ENCODE data around the gene QRFP.
"Not testable (repeated sequence)": the region's sequence is repeated elsewhere in the genome, so short reads cannot be mapped to it uniquely, and the experiment has no call there.

The QRFP gene

GRCh38 chr9:130871395-130872062 lies 25.1 kb downstream of the QRFP start:
- no peak for DNase-seq

GRCh38 chr9:130870491-130871381 lies 25.9 kb downstream of the QRFP start:
- DNase-seq: no peak

DNA sequence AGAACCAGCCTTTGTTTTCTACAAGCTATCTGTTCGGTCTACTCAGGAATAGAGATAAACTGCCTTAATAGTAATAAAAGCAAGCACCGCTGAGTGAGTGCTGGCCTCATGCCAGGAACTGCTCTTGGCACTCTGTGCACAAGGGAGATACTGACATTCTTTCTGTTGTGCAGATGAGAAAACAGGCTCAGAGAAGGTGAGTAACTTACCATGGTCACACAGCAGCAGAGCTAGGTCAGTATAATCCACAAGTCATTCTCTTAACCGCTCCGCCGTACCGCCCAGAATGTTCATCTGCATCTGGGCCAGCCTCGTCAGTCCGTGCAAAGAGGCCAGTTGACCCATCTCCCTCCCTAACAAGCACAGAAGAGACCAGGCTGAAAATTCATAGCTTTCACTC lies 27.4 kb downstream of the QRFP start:
- no peak for DNase-seq

DNA sequence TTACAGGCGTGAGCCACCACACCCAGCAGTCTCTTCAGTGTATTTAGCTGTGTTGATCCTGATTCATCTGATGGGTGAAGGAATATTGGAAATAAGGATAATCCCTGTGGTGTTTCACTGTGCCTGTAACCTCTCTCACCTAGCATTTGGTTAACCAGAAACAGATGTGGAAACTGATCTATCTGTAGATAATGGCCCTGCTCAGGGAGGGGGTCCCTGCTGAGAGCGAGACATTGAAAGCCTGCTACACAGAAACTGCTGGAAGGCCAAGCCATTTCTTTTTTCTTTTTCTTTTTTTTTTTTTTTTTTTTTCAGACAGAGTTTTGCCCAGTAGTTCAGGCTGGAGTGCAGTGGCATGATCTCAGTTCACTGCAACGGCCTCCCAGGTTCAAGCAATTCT lies 28.4 kb downstream of the QRFP start:
- no peak for DNase-seq

DNA sequence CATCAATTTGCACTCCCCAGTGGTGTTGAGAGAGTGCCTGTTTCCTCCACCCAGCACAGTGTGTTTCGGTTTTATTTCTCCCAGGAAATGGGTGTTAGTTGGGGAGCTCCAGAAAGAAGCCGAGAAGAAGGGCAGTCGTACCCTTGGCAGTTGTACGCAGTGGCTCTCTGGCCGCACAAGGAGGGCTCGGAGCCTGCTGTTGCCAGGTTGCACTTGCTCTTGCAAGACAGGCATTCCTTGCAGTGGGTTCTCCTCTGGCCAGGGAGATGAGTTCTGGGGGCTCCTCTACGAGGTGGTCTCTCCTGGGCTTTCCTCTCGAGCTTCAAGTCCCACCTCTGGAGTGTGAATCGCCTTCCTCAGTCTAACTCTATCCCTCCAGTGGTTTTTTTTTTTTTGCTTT lies 29.1 kb downstream of the QRFP start:
- DNase-seq: no peak

DNA sequence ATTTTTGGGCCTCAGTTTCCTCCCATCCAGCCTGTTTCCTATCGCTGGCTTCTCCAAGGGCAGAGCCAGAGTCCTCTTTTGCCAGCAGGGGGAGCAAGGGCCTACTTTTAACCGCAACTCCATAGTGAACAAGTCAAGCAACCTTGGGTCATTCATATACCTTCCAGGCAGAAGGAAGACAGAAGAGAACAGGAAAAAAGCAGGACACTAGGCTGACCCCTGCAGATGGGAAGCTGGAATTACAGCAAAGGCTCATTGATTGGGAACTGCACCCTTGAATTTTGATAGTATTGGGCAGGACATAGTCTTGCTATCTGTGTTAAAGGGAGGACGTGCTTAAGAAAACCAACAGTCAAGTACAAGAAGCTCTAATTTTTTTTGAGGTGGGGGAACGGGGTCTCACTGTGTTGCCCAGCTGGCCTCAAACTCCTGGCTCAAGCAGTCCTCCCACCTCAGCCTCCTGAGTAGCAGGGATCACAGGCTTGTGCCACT lies 30.1 kb downstream of the QRFP start:
- DNase-seq: peak; percentile 58 to 64

DNA sequence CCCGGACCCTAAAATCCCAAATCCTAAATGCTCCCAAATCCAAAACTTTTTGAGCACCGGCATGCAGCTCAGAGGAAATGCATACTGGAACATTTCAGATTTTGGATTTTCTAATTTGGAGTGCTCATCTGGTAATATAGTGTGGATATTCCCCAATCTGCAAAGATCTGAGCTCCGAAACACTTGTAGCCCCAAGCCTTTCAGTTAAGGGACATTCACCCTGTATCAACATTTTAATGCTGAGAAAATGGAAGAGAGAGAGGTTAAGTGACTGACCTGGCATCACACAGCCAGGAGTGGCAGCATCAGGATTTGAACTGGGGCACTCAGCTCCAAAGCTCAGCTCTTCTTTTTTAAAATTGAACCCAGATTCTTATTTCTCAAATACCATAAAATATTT lies 30.7 kb downstream of the QRFP start:
- no peak for DNase-seq

DNA sequence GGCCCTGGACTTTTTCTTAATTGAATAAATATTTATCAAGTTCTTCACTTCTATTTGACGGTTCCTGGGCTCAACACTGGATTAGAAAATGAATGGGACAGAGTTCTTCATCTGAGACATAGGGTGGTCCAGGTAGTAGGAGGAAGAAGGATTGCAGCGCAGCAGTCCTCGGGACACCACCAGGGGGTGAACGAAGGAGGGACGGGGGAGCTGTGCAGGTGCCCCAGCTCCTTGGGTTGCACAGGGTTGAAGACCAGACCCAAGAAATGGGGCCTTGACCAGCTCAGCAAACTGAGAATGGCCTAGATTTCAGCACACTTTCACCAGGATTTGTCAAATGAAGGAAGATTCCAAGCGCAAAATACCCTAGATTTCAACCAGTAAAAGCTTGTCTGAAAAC lies 32.1 kb downstream of the QRFP start:
- no peak for DNase-seq

DNA sequence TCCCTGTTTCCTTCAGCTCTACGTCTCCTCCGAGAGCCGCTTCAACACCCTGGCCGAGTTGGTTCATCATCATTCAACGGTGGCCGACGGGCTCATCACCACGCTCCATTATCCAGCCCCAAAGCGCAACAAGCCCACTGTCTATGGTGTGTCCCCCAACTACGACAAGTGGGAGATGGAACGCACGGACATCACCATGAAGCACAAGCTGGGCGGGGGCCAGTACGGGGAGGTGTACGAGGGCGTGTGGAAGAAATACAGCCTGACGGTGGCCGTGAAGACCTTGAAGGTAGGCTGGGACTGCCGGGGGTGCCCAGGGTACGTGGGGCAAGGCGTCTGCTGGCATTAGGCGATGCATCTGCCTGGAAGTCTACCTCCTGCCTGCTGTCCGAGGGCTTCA lies 33.9 kb downstream of the QRFP start:
- no peak for DNase-seq

GRCh38 chr9:130862217-130862616 lies 34.4 kb downstream of the QRFP start:
- DNase-seq: no peak

DNA sequence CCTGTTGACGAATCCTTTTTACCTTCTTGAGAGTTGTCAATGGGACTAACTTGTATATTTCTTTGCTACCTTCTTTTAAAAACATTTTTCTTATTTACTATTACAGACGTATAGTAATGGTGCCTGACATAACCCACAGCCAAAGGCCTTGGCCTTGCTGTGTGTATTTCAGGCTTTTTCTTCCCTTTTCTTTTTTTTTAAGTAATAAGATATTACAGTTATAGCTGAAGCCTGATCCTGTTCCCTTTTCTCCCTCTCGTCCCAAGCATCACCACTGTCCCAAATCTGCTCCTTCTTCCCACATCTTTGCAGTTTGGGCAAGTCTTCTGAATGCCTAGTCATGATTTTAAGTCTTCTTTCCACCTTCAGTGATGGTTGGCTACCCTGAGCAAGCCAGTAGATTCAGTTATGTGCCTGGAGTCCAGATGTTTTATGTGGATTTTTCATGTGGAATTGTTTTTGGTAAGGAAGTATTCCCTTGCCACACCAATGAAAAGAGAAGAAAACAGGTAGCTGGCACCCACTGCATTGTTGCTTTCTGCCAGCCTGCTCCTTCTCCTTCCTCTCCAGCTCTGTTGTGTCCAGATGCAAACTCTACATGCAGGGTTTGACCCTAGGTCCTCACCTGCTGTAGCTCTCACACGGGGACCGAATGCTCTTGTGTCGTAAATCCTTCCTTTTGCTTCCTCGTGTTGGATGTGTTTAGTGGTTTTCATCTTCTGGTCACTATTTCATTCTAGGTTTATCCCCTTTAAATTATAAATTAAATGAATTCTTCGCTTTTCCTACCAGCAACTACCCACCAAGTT lies 35.0 kb downstream of the QRFP start:
- no peak for DNase-seq

DNA sequence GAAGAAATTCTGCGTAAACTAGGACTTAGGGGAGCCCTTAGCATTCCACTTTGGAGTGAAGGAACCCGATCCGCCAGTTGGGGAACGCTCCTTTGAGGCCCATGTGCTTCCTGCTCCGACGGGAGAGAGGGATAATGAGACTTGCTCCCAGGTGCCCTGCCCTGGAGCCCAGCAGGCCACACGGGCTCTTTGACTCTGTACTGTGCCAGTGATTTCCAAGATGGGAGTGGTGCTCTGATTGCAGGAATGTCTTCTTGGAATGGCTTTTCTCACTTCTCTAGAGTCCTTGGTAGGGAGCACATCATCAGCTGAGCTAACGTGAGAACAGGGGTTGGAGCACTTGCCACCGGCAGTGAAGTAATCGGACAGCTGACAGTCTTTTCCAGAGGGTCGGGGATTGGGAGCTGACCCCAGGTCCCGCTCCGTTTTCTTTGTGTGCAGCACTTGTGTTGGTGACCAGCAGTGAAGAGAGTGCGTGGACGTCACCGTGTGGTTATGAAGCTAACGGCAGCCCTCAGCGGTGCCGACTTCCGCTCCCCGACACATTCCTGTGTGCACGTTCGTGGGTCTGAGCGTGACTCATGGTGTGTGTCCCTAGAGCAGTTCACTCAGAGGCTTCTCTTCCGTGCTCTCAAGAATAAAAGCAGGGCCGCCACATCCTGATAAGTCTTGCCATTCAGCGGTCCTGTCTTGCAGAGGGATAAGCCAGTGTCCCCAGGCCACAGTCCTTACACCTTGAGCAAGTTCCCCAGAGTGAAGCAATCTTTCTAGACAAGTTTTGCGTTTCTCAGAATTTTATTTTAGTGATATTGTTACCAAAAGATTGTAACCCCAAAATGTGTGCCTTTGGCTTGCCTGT lies 35.9 kb downstream of the QRFP start:
- DNase-seq: no peak

GRCh38 chr9:130858739-130859705 lies 37.6 kb downstream of the QRFP start:
- DNase-seq: no peak

- no peak for DNase-seq
These were observed 38.5 kb downstream of the QRFP start for GRCh38 chr9:130857864-130858738.

GRCh38 chr9:130856474-130856873 lies 40.1 kb downstream of the QRFP start:
- DNase-seq: no peak

DNA sequence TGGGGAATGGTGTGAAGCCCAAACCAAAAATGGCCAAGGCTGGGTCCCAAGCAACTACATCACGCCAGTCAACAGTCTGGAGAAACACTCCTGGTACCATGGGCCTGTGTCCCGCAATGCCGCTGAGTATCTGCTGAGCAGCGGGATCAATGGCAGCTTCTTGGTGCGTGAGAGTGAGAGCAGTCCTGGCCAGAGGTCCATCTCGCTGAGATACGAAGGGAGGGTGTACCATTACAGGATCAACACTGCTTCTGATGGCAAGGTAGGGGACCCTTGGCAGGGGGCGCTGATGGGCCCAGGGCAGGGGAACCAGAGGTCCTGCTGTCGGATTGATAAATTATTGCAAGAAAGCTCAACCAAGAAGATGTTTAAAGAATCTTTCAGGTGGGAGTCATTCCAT lies 41.8 kb downstream of the QRFP start:
- no peak for DNase-seq

GRCh38 chr9:130854092-130854491 lies 42.5 kb downstream of the QRFP start:
- no peak for DNase-seq

DNA sequence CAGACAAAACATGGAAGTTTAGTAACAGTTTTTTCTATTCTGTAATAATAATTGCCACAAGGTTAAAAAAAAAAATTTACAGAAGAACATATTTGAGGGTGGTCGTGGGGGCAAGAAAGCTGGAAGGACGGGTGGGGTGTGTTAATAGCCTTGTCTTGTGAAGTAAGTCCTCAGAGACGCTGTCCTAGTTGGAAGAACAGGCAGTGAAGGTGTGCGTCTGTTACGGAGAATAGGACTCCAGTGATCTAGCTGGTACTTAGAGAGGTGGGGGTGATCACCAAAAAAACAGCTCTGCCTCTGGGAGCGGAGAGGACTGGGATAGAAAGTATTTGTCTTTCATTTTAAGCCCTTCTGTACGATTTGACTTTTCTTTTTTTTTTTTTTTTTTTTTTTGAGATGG lies 43.8 kb downstream of the QRFP start:
- DNase-seq: no peak

DNA sequence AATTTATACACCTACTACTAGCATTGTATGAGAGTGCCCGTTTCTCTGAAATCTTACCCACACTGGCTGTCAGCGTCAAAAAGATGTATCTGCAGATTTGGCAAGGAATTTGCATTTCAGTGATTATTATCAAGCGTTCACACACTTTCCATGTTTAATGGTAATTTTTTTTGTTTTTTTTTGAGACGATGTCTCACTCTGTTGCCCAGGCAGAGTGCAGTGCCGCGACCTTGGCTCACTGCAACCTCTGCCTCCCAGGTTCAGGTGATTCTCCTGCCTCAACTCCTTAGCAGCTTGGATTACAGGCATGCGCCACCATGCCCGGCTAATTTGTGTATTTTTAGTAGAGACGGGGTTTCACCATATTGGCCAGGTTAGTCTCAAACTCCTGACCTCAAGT lies 47.3 kb downstream of the QRFP start:
- DNase-seq: no peak

GRCh38 chr9:130848514-130848913 lies 48.1 kb downstream of the QRFP start:
- not testable (repeated sequence) for DNase-seq
